OCI-LY1 (cell line): ENCODE measurements around the gene AQP5.

ENCODE experiments used
- H2AFZ ChIP-seq: fragments of 200-600 bp; sonication (generic), shearing (Covaris generic); 2 replicates; pipeline ENCODE4 v1.6.0; 2014; ENCODE audit warnings: antibody characterized with exemption, mild to moderate bottlenecking, low read length
- H3F3A ChIP-seq: fragments of 200-600 bp; sonication (generic), shearing (Covaris generic); 2 replicates; pipeline ENCODE4 v1.6.0; 2014; ENCODE audit warnings: mild to moderate bottlenecking, antibody characterized with exemption, low read length, moderate library complexity; ENCODE audit not compliant: insufficient read depth
- H3K27ac ChIP-seq: fragments of 200-600 bp; sonication (generic); 2 replicates; pipeline ENCODE4 v1.5.1; 2014; ENCODE audit warnings: low read length, mixed run types, mild to moderate bottlenecking, low read depth; ENCODE audit not compliant: poor library complexity, severe bottlenecking
- H3K27me3 ChIP-seq: fragments of 200-600 bp; sonication (generic); 2 replicates; pipeline ENCODE4 v1.6.0; 2014; ENCODE audit warnings: antibody characterized with exemption, mild to moderate bottlenecking, low read length, moderate library complexity; ENCODE audit not compliant: insufficient read depth
- H3K36me3 ChIP-seq: fragments of 200-600 bp; sonication (generic); 2 replicates; pipeline ENCODE4 v1.6.1; 2014; ENCODE audit warnings: mild to moderate bottlenecking, antibody characterized with exemption, low read length, moderate library complexity, mixed read lengths; ENCODE audit not compliant: insufficient read depth
- H3K4me1 ChIP-seq: fragments of 200-600 bp; sonication (generic); 2 replicates; pipeline ENCODE4 v1.5.1; 2014; ENCODE audit warnings: mild to moderate bottlenecking, low read length, moderate library complexity; ENCODE audit not compliant: insufficient read depth, severe bottlenecking
- H3K4me2 ChIP-seq: fragments of 200-600 bp; sonication (generic), shearing (Covaris generic); 2 replicates; pipeline ENCODE4 v1.6.1; 2014; ENCODE audit warnings: low read length
- H3K4me3 ChIP-seq: fragments of 200-600 bp; sonication (generic); 2 replicates; pipeline ENCODE4 v1.5.1; 2014; ENCODE audit warnings: low read length, low read depth, mild to moderate bottlenecking, mixed read lengths; ENCODE audit not compliant: poor library complexity, severe bottlenecking
- H3K79me2 ChIP-seq: fragments of 200-600 bp; shearing (Covaris generic); 2 replicates; pipeline ENCODE4 v1.6.1; 2016; ENCODE audit warnings: mixed run types, low read length, mixed read lengths; ENCODE audit not compliant: insufficient read depth
- H3K9ac ChIP-seq: fragments of 200-600 bp; sonication (generic), shearing (Covaris generic); 2 replicates; pipeline ENCODE4 v1.6.1; 2014; ENCODE audit warnings: mild to moderate bottlenecking, low read length, mixed read lengths
- H3K9me2 ChIP-seq: fragments of 200-600 bp; sonication (generic), shearing (Covaris generic); 2 replicates; pipeline ENCODE4 v1.6.1; 2014; ENCODE audit warnings: low read depth, mild to moderate bottlenecking, low read length, mixed read lengths
- H3K9me3 ChIP-seq: fragments of 200-600 bp; shearing (Covaris generic); 2 replicates; pipeline ENCODE4 v1.6.1; 2014; ENCODE audit warnings: low read length, mixed read lengths
- H4K20me1 ChIP-seq: fragments of 200-600 bp; sonication (generic), shearing (Covaris generic); 2 replicates; pipeline ENCODE4 v1.6.0; 2016; ENCODE audit warnings: mild to moderate bottlenecking, low read length; ENCODE audit not compliant: insufficient read depth
- EZH2 ChIP-seq: fragments of 200-600 bp; sonication (generic), shearing (Covaris generic); IDR thresholded peaks from 2 replicates; pipeline ENCODE4 v1.8.0; 2017; ENCODE audit warnings: borderline replicate concordance, mixed run types, mild to moderate bottlenecking, antibody characterized with exemption, low read length, moderate library complexity, mixed read lengths
- TF ChIP-seq, protein P1 (sequence below): fragments of 200-600 bp; sonication (generic), shearing (Covaris generic); IDR thresholded peaks from 2 replicates; pipeline ENCODE4 v1.5.1; 2017; ENCODE audit warnings: mild to moderate bottlenecking, antibody characterized with exemption, low read length, moderate library complexity, mixed read lengths

The AQP5 gene

DNA sequence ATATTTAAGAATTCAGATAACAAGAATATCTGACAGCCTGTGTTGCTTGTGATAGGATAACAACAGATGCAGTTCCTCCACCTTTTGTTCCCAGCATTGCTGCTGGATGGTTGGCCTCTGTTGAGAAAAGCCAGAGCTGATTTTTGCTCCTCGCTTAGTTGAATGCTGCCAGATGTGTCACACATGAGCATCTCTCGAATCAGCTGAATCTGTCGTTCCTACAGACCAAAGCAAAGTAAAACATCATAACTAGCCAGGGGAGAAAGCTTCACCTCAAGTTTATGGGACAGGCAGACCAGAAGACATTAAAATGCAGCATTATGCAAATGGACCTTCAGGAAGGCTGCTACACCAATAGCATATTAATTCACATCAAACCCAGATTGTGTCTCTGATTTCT is 43.5 kb downstream of the AQP5 start:
- Histone ChIP-seq H3K27ac (peak overlapping the region; percentile 85), H3K4me3 (no peak overlapping the region), H3K9ac (no peak overlapping the region), H3K4me2 (no peak overlapping the region), H3K27me3 (no peaks in the 10 kb centered on the region), H3K36me3 (peaks cover 86% of the 10 kb centered on the region), H4K20me1 (no peaks in the 10 kb centered on the region), H3K9me3 (no peaks in the 10 kb centered on the region), H3K79me2 (peaks cover 12% of the 10 kb centered on the region), H3K9me2 (no peaks in the 10 kb centered on the region), H3K4me1 (peaks cover 35% of the 10 kb centered on the region), H2AFZ (no peak overlapping the region), H3F3A (no peaks in the 10 kb centered on the region)
- TF ChIP-seq, protein P1, sequence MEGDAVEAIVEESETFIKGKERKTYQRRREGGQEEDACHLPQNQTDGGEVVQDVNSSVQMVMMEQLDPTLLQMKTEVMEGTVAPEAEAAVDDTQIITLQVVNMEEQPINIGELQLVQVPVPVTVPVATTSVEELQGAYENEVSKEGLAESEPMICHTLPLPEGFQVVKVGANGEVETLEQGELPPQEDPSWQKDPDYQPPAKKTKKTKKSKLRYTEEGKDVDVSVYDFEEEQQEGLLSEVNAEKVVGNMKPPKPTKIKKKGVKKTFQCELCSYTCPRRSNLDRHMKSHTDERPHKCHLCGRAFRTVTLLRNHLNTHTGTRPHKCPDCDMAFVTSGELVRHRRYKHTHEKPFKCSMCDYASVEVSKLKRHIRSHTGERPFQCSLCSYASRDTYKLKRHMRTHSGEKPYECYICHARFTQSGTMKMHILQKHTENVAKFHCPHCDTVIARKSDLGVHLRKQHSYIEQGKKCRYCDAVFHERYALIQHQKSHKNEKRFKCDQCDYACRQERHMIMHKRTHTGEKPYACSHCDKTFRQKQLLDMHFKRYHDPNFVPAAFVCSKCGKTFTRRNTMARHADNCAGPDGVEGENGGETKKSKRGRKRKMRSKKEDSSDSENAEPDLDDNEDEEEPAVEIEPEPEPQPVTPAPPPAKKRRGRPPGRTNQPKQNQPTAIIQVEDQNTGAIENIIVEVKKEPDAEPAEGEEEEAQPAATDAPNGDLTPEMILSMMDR: no peak
- TF ChIP-seq EZH2: no peak

DNA sequence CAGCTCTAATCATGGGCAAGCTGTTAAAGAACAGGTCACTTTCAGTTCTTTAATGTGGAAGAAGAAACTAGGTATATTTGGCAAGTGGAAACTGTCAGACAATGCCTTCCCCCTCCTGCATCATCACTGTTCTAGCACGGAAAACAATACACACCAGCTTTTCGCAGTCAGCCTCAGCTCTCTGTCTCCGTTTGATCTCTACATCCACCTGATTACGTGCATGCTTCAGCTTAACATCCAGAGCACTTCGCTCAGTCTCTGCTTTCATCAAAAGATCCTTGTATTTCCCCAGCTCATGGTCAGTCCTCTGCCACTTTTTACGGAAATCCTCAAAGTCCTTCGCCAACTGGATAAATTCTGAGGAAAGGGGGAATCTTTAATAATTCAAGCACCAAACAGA is 44.6 kb downstream of the AQP5 start:
- Histone ChIP-seq H3K4me1 (peaks cover 35% of the 10 kb centered on the region), H3K4me2 (peak overlapping the region; percentile 21; the same call in 1 of the 2 replicates), H2AFZ (no peak overlapping the region), H3K9me3 (no peaks in the 10 kb centered on the region), H3K9ac (peak overlapping the region; percentile 10; the same call in 1 of the 2 replicates), H3K9me2 (no peaks in the 10 kb centered on the region), H3K36me3 (peaks cover 85% of the 10 kb centered on the region), H3K4me3 (no peak overlapping the region), H3K27ac (peak overlapping the region; percentile 85), H3F3A (no peaks in the 10 kb centered on the region), H4K20me1 (no peaks in the 10 kb centered on the region), H3K79me2 (peaks cover 12% of the 10 kb centered on the region), H3K27me3 (no peaks in the 10 kb centered on the region)
- TF ChIP-seq, protein P1: no peak
- TF ChIP-seq EZH2: no peak

- Histone ChIP-seq H4K20me1 (no peaks in the 10 kb centered on the region), H3K9ac (peak overlapping the region; percentile 10; the same call in 1 of the 2 replicates), H3K27ac (peak overlapping the region; percentile 85), H3K27me3 (no peaks in the 10 kb centered on the region), H3K36me3 (peaks cover 80% of the 10 kb centered on the region), H3K9me3 (no peaks in the 10 kb centered on the region), H3K4me2 (peak overlapping the region; percentile 21), H3K9me2 (no peaks in the 10 kb centered on the region), H3K79me2 (peaks cover 12% of the 10 kb centered on the region), H2AFZ (no peak overlapping the region), H3K4me1 (peaks cover 35% of the 10 kb centered on the region), H3F3A (no peaks in the 10 kb centered on the region), H3K4me3 (no peak overlapping the region)
- TF ChIP-seq, protein P1: no peak
- TF ChIP-seq EZH2: no peak
Measured at GRCh38 chr12:50006754-50007442, 45.2 kb downstream of the AQP5 start.
